HepG2 (cell line): ENCODE results near the gene TNIP1. TPM values are rescaled to one million over a fixed set of nuclear protein-coding genes. Genes with fewer than 3 reads are reported as not detected.

Experiments
- ATAC-seq: fragments of 200-7000 bp; cut with Tn5 transposase; 3 replicates; pipeline ENCODE4 v1.9.1; 2020; ENCODE audit warnings: mild to moderate bottlenecking, moderate library complexity
- BruUV-seq: library from RNA; stranded (reverse); fragments of 400-500 nt; replicated peaks from 2 replicates; lab custom pipeline; 2021; lab: Mats Ljungman, UMichigan
- CTCF ChIA-PET: fragments of 300-600 bp; formaldehyde crosslinking; extraction: SDS; loops from one replicate; lab custom pipeline; 2021; ENCODE audit warnings: low total read pairs, inconsistent platforms, low intra/inter-chr PET ratio; lab: Yijun Ruan, JAX
- POLR2A ChIA-PET: fragments of 350-600 bp; sonication (Branson Sonifier 250); formaldehyde crosslinking; loops from one replicate; lab custom pipeline; 2020; ENCODE audit warnings: antibody characterized with exemption, inconsistent platforms; lab: Yijun Ruan, JAX
- DNase-seq: peaks from one replicate; pipeline ENCODE4 v3.0.0-alpha.2; 2015; ENCODE audit warnings: low spot score
- FAIRE-seq: peaks from 3 replicates; lab custom pipeline; 2011; peaks lifted over from hg19 to GRCh38; lab: Jason Lieb, UNC
- H2AFZ ChIP-seq: one replicate; pipeline ENCODE4 v1.6.1; 2011; ENCODE audit warnings: low read length, inconsistent platforms
- H3K27ac ChIP-seq: fragments of 300-600 bp; 3 replicates; pipeline ENCODE4 v1.8.0; 2011; ENCODE audit warnings: mixed run types, mild to moderate bottlenecking, mixed read lengths, low read length, inconsistent platforms; ENCODE audit not compliant: insufficient read depth; ENCODE audit errors: extremely low read length
- H3K27me3 ChIP-seq, 2 experiments: fragments of 200-600 bp in 1 of 2; 2 replicates in 1 of 2; 3 replicates in 1 of 2; pipeline versions ENCODE4 v1.6.0 to v1.8.0; 2011; ENCODE audit warnings: low read length in 2 of 2, mild to moderate bottlenecking in 2 of 2, moderate library complexity in 2 of 2, inconsistent platforms in 1 of 2; ENCODE audit not compliant: insufficient read depth in 2 of 2, control insufficient read depth in 1 of 2
- H3K36me3 ChIP-seq, 2 experiments: fragments of 200-600 bp in 1 of 2; replicated peaks in 1 of 2; 2 replicates in 1 of 2; 3 replicates in 1 of 2; pipeline versions ENCODE4 v1.5.1 to v1.8.0; 2011; ENCODE audit warnings: low read length in 2 of 2, inconsistent platforms in 1 of 2; ENCODE audit not compliant: insufficient read depth in 2 of 2, control insufficient read depth in 1 of 2
- H3K4me1 ChIP-seq: 2 replicates; pipeline ENCODE4 v1.5.1; 2012; ENCODE audit warnings: low read length, inconsistent platforms; ENCODE audit not compliant: insufficient read depth
- H3K4me2 ChIP-seq: 2 replicates; pipeline ENCODE4 v1.6.0; 2011; ENCODE audit warnings: low read depth, low read length, inconsistent platforms
- H3K4me3 ChIP-seq, 3 experiments: fragments of 200-600 bp in 1 of 3; sonication (generic), shearing (Covaris generic) in 1 of 3; replicated peaks in 1 of 3; 2 replicates each; pipeline ENCODE4 v1.5.1; 2011 to 2016; ENCODE audit warnings: low read length in 3 of 3, inconsistent platforms in 2 of 3, low read depth in 2 of 3, mild to moderate bottlenecking in 2 of 3, control low read depth in 1 of 3, mixed read lengths in 1 of 3; ENCODE audit not compliant: insufficient read depth in 1 of 3
- H3K79me2 ChIP-seq: one replicate; pipeline ENCODE4 v1.6.1; 2011; ENCODE audit warnings: low read length, inconsistent platforms; ENCODE audit not compliant: insufficient read depth
- H3K9ac ChIP-seq: 2 replicates; pipeline ENCODE4 v1.6.0; 2011; ENCODE audit warnings: mild to moderate bottlenecking, low read depth, low read length, inconsistent platforms; ENCODE audit not compliant: insufficient read depth
- H3K9me3 ChIP-seq: 2 replicates; pipeline ENCODE4 v1.5.1; 2012; ENCODE audit warnings: mild to moderate bottlenecking, low read length
- H4K20me1 ChIP-seq: 2 replicates; pipeline ENCODE4 v1.6.0; 2011; ENCODE audit warnings: inconsistent platforms, mild to moderate bottlenecking, low read length, moderate library complexity; ENCODE audit not compliant: insufficient read depth
- ARID5B ChIP-seq: IDR thresholded peaks from 2 replicates; pipeline ENCODE4 v1.4.0; 2020; ENCODE audit warnings: mild to moderate bottlenecking, missing genetic modification reagents
- ATRX ChIP-seq: sonication (generic); formaldehyde crosslinking; IDR thresholded peaks from 2 replicates; pipeline ENCODE4 v1.4.0; 2020; ENCODE audit warnings: missing genetic modification reagents, borderline replicate concordance
- HNF4A ChIP-seq: sonication (generic); formaldehyde crosslinking; IDR thresholded peaks from 2 replicates; pipeline ENCODE4 v1.4.0; 2020; ENCODE audit warnings: missing genetic modification reagents
- MEIS1 ChIP-seq: sonication (generic); formaldehyde crosslinking; IDR thresholded peaks from 2 replicates; pipeline ENCODE4 v1.9.0; 2021; ENCODE audit warnings: mild to moderate bottlenecking, missing genetic modification reagents, moderate library complexity, borderline replicate concordance
- POLR2G ChIP-seq: fragments of 200-400 bp; formaldehyde crosslinking; IDR thresholded peaks from 2 replicates; pipeline ENCODE4 v1.6.1; 2018; ENCODE audit warnings: mild to moderate bottlenecking, low read depth, low read length, moderate library complexity
- SOX13 ChIP-seq, 3 experiments: fragments of 450-650 bp in 1 of 3; sonication (generic) in 1 of 3; formaldehyde crosslinking in 1 of 3; IDR thresholded peaks in 2 of 3; conservative IDR thresholded peaks in 1 of 3; 2 replicates each; pipeline versions ENCODE4 v1.5.0 to v1.6.1; 2016 to 2020; ENCODE audit warnings: antibody characterized with exemption in 1 of 3, mild to moderate bottlenecking in 1 of 3, missing compliant biosample characterization in 1 of 3, missing genetic modification reagents in 1 of 3, moderate library complexity in 1 of 3
- SOX5 ChIP-seq: IDR thresholded peaks from 2 replicates; pipeline ENCODE4 v1.6.1; 2016; ENCODE audit warnings: borderline replicate concordance
- SOX6 ChIP-seq, 2 experiments: fragments of 450-650 bp in 1 of 2; sonication (generic) in 1 of 2; formaldehyde crosslinking in 1 of 2; IDR thresholded peaks; 2 replicates each; pipeline versions ENCODE4 v1.4.0 to v1.6.1; 2017 to 2020; ENCODE audit warnings: antibody characterized with exemption in 1 of 2, mild to moderate bottlenecking in 1 of 2, missing genetic modification reagents in 1 of 2
- TEAD3 ChIP-seq: optimal IDR thresholded peaks from 2 replicates; pipeline ENCODE3; 2016; ENCODE audit warnings: borderline replicate concordance
- XRCC5 ChIP-seq: fragments of 200-400 bp; formaldehyde crosslinking; optimal IDR thresholded peaks from 2 replicates; pipeline ENCODE3; 2017; ENCODE audit warnings: mild to moderate bottlenecking, low read length
- YEATS4 ChIP-seq: sonication (generic); formaldehyde crosslinking; IDR thresholded peaks from 2 replicates; pipeline ENCODE4 v1.4.0; 2020; ENCODE audit warnings: missing genetic modification reagents, borderline replicate concordance
- ZNF12 ChIP-seq: sonication (generic); formaldehyde crosslinking; IDR thresholded peaks from 2 replicates; pipeline ENCODE4 v1.5.0; 2020; ENCODE audit warnings: missing genetic modification reagents
- ZNF121 ChIP-seq: sonication (generic); formaldehyde crosslinking; IDR thresholded peaks from 2 replicates; pipeline ENCODE4 v1.5.0; 2020; ENCODE audit warnings: mild to moderate bottlenecking, missing genetic modification reagents
- ZNF572 ChIP-seq: sonication (generic); formaldehyde crosslinking; IDR thresholded peaks from 2 replicates; pipeline ENCODE4 v1.5.1; 2020; ENCODE audit warnings: mild to moderate bottlenecking, missing genetic modification reagents
- ZSCAN22 ChIP-seq: sonication (generic); formaldehyde crosslinking; IDR thresholded peaks from 2 replicates; pipeline ENCODE4 v1.4.0; 2020; ENCODE audit warnings: mild to moderate bottlenecking, missing genetic modification reagents
- ZSCAN29 ChIP-seq: sonication (generic); formaldehyde crosslinking; conservative IDR thresholded peaks from 2 replicates; pipeline ENCODE4 v1.4.0; 2020; ENCODE audit warnings: mild to moderate bottlenecking, missing genetic modification reagents
- WGBS: methylation state at CpG from one replicate; pipeline ENCODE4 v1.1.6; 2017; ENCODE audit warnings: low lambda C conversion rate; 5-methylcytosine and 5-hydroxymethylcytosine counted together
- in situ Hi-C: cut with HindIII; loops from 2 replicates; pipeline ENCODE4 v1.10.0; 2017; ENCODE audit warnings: low pct_unique_long_range_greater_than_20kb; ENCODE audit not compliant: extremely low pct_ligation_motif_present
- intact Hi-C: fragments of 100-400 bp; cut with micrococcal nuclease; formaldehyde crosslinking; loops from one replicate; pipeline ENCODE4 v1.10.0; 2022; ENCODE audit not compliant: unreplicated experiment
- polyA plus RNA-seq, 8 experiments: library from polyadenylated mRNA; depleted of rRNA in 3 of 8; stranded (reverse) in 7 of 8; unstranded in 1 of 8; fragments of >200 nt; fragmentation: Illumina TruSeq in 4 of 8; extraction: Trizol in 4 of 8; gene quantifications; 2 replicates each; pipeline versions ENCODE4 v1.2.1 to v1.2.3, GENCODE V29; 2011 to 2016; ENCODE audit warnings: low read depth in 4 of 8, missing spikeins in 1 of 8, mixed read lengths in 1 of 8; ENCODE audit not compliant: insufficient read depth in 1 of 8
- total RNA-seq, 5 experiments: library from RNA; depleted of rRNA; stranded (reverse); fragments of >200 nt; fragmentation: Illumina TruSeq; extraction: Trizol; gene quantifications; 2 replicates each; pipeline ENCODE4 v1.2.3, GENCODE V29; 2016; ENCODE audit warnings: low read depth in 1 of 5

Gene TNIP1
- total and polyA plus RNA-seq, 2 of the 13 experiments (the other 11 are each of a cell fraction or from before 2014, with no cell fraction given): 26.2 to 45.9 TPM

DNA sequence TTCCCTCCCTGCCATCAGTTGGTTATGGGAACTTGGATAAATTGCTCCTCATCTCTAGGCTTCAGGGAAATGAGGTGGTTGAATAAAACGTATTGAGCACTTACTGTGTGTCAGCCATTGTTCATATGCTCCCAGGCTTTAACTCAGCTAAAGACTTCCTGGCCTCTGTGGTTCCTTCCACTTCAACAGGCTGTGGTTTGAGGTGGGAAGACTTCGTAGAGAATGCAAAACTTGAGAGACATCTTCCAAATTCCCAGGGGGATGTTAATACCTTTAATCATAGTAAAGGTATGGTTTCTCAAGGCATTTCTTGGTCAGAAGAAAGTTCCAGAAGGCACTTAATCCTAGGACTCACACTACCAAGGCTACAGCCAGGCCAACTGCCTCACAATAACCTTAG lies 62.0 kb downstream of the TNIP1 start:
- ChIA-PET POLR2A (no interaction called here), CTCF (no interaction called here)
- H3K4me2 ChIP-seq: no peak overlapping the region
- no peak for FAIRE-seq
- H3K27ac ChIP-seq: no peak overlapping the region
- H3K27me3 ChIP-seq: no peaks in the 10 kb centered on the region; a peak in 1 of 5 replicates
- H2AFZ ChIP-seq: no peak overlapping the region
- intact Hi-C loops (no loop called here), in situ Hi-C loops (no loop called here)
- no peak for ATAC-seq
- peaks cover 21% of the 10 kb centered on the region for H4K20me1 ChIP-seq
- BruUV-seq: no TSS peak
- no peak overlapping the region for H3K4me3 ChIP-seq
- no peak for DNase-seq
- H3K9ac ChIP-seq: no peak overlapping the region
- TF ChIP-seq POLR2G: no peak
- TF ChIP-seq XRCC5: no peak
- TF ChIP-seq ZNF12 (CRISPR knock-in tag): no peak
- no peak for TF ChIP-seq ZSCAN22 (CRISPR knock-in tag)
- no peaks in the 10 kb centered on the region for H3K9me3 ChIP-seq
- peaks cover 31% of the 10 kb centered on the region for H3K79me2 ChIP-seq
- WGBS: 92% methylated on average over 2 of the region's 2 CpGs
- peaks cover 90% of the 10 kb centered on the region for H3K4me1 ChIP-seq
- peaks cover 2 to 16% of the 10 kb centered on the region in 2 experiments; a peak in 2 of 5 replicates for H3K36me3 ChIP-seq

DNA sequence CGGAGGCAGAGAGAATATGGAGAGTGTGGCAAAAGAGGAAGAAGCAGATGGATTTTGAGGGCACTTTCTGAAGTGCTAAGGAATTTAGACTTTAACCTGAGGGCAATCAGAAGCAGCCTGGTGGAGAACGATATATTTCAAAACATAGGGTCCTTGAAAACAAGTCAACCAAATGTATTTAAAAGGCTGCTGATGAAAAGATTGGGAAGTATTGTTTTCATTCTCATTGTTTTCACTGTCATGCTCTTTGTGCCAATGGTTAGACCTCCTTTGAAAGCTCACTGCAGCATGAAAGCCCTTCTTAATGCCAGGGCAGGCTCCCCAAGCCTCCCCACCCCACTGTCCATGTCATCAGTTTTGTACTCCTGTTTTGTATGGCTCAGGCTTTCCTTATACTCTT lies 62.9 kb downstream of the TNIP1 start:
- H3K27me3 ChIP-seq: no peaks in the 10 kb centered on the region; a peak in 1 of 5 replicates
- H3K4me1 ChIP-seq: peaks cover 90% of the 10 kb centered on the region
- H3K9me3 ChIP-seq: no peaks in the 10 kb centered on the region
- no peak overlapping the region for H3K9ac ChIP-seq
- peaks cover 13% of the 10 kb centered on the region for H4K20me1 ChIP-seq
- H3K36me3 ChIP-seq: peaks cover 0 to 7% of the 10 kb centered on the region in 2 experiments; a peak in 2 of 5 replicates
- in situ Hi-C loops (no loop called here), intact Hi-C loops (no loop called here)
- peak overlapping the region; percentile 21 for H3K27ac ChIP-seq
- ChIA-PET POLR2A (no interaction called here), CTCF (no interaction called here)
- H3K79me2 ChIP-seq: peaks cover 25% of the 10 kb centered on the region
- no peak overlapping the region for H2AFZ ChIP-seq
- FAIRE-seq (no peak), ATAC-seq (no peak), DNase-seq (peak; percentile 38)
- BruUV-seq: no TSS peak
- peak overlapping the region; percentile 46 for H3K4me2 ChIP-seq
- WGBS: 50% methylated on average over 2 of the region's 2 CpGs
- TF ChIP-seq SOX5 (peak; percentile 75; the same call in 1 of the 2 replicates), MEIS1 (CRISPR knock-in tag) (no peak), HNF4A (CRISPR knock-in tag) (peak; percentile 45), TEAD3 (CRISPR knock-in tag) (peak; percentile 18), SOX6 (IDR thresholded peaks at IDR 0.05) (no peak), SOX6 (CRISPR knock-in tag; IDR thresholded peaks at IDR 0.05) (peak; percentile 48), ATRX (CRISPR knock-in tag) (no peak), ZNF121 (CRISPR knock-in tag) (no peak), ZSCAN29 (CRISPR knock-in tag) (no peak), ARID5B (CRISPR knock-in tag) (0 out of 2 replicates have a peak, but pooled peaks have one; percentile 15), ZNF572 (CRISPR knock-in tag) (no peak), YEATS4 (CRISPR knock-in tag) (no peak), SOX13 (IDR thresholded peaks at IDR 0.05) (no peak), SOX13 (CRISPR knock-in tag; conservative IDR thresholded peaks at IDR 0.05 in 1 of 2, IDR thresholded peaks at IDR 0.05 in 1 of 2) (peak in 1 of 2 experiments; percentile 76; a peak in 2 of 4 replicates)
- no peak overlapping the region for H3K4me3 ChIP-seq
